DOHH2 (cell line): ENCODE data around the gene GTF3C1.

ENCODE experiments used
- H3F3A ChIP-seq: fragments of 200-600 bp; sonication (generic), shearing (Covaris generic); 2 replicates; pipeline ENCODE4 v1.6.0; 2016; ENCODE audit warnings: antibody characterized with exemption, mild to moderate bottlenecking; ENCODE audit not compliant: control insufficient read depth, insufficient read depth
- H3K27ac ChIP-seq: fragments of 200-600 bp; sonication (generic); 2 replicates; pipeline ENCODE4 v1.5.1; 2014; ENCODE audit warnings: low read depth, mild to moderate bottlenecking, low read length, moderate library complexity
- H3K27me3 ChIP-seq: fragments of 200-600 bp; sonication (generic); 2 replicates; pipeline ENCODE4 v1.6.1; 2014; ENCODE audit warnings: mild to moderate bottlenecking, low read length, mixed read lengths; ENCODE audit not compliant: control insufficient read depth
- H3K36me3 ChIP-seq: fragments of 200-600 bp; sonication (generic); 2 replicates; pipeline ENCODE4 v1.6.1; 2014; ENCODE audit warnings: mild to moderate bottlenecking, low read length, moderate library complexity, mixed read lengths; ENCODE audit not compliant: control insufficient read depth
- H3K4me1 ChIP-seq: fragments of 200-600 bp; sonication (generic); 2 replicates; pipeline ENCODE4 v1.6.1; 2014; ENCODE audit warnings: mild to moderate bottlenecking, low read length, mixed read lengths; ENCODE audit not compliant: control insufficient read depth
- H3K4me2 ChIP-seq: fragments of 200-600 bp; sonication (generic); 2 replicates; pipeline ENCODE4 v1.6.0; 2014; ENCODE audit warnings: mild to moderate bottlenecking, low read length, moderate library complexity
- H3K4me3 ChIP-seq: fragments of 200-600 bp; sonication (generic); 2 replicates; pipeline ENCODE4 v1.5.1; 2014; ENCODE audit warnings: mild to moderate bottlenecking, low read length, mixed read lengths
- H3K79me2 ChIP-seq: fragments of 200-600 bp; sonication (generic); 2 replicates; pipeline ENCODE4 v1.6.1; 2014; ENCODE audit warnings: mild to moderate bottlenecking, low read length, mixed read lengths; ENCODE audit not compliant: control insufficient read depth
- H3K9me2 ChIP-seq: fragments of 200-600 bp; sonication (generic); replicated peaks from 2 replicates; pipeline ENCODE4 v1.6.1; 2014; ENCODE audit warnings: mild to moderate bottlenecking, low read length, mixed read lengths; ENCODE audit not compliant: control insufficient read depth
- H3K9me3 ChIP-seq: fragments of 200-600 bp; sonication (generic); 2 replicates; pipeline ENCODE4 v1.6.1; 2014; ENCODE audit warnings: antibody characterized with exemption, low read length, mixed read lengths; ENCODE audit not compliant: control insufficient read depth, insufficient read depth
- H4K20me1 ChIP-seq: fragments of 200-600 bp; sonication (generic); 2 replicates; pipeline ENCODE4 v1.6.0; 2014; ENCODE audit warnings: low read depth, mild to moderate bottlenecking, antibody characterized with exemption, low read length, moderate library complexity; ENCODE audit not compliant: control insufficient read depth, insufficient read depth
- CTCF ChIP-seq: fragments of 200-600 bp; sonication (generic); IDR thresholded peaks from one replicate; pipeline ENCODE4 v1.5.1; 2014; ENCODE audit warnings: antibody characterized with exemption, mild to moderate bottlenecking, low read depth, low read length; ENCODE audit not compliant: poor library complexity, severe bottlenecking
- EZH2phosphoT487 ChIP-seq: fragments of 200-600 bp; sonication (generic); IDR thresholded peaks from 2 replicates; pipeline ENCODE4 v1.6.1; 2017; ENCODE audit warnings: borderline replicate concordance, mild to moderate bottlenecking, antibody characterized with exemption, low read length, moderate library complexity, mixed read lengths

The GTF3C1 gene

GRCh38 chr16:27485811-27486210 is 63.9 kb downstream of the GTF3C1 start:
- Histone ChIP-seq H3F3A (no peaks in the 10 kb centered on the region), H4K20me1 (0 out of 2 replicates have a peak, but pooled peaks cover 4% of the 10 kb centered on the region), H3K79me2 (no peaks in the 10 kb centered on the region), H3K4me3 (no peak overlapping the region), H3K4me1 (no peaks in the 10 kb centered on the region), H3K9me3 (no peaks in the 10 kb centered on the region), H3K9me2 (no peaks in the 10 kb centered on the region), H3K4me2 (no peak overlapping the region), H3K27me3 (no peaks in the 10 kb centered on the region), H3K36me3 (peaks cover 69% of the 10 kb centered on the region), H3K27ac (no peak overlapping the region)
- TF ChIP-seq CTCF = no peak
- TF ChIP-seq EZH2phosphoT487 = no peak

- no peak for TF ChIP-seq CTCF
- no peak for TF ChIP-seq EZH2phosphoT487
- Histone ChIP-seq H3K9me2 (no peaks in the 10 kb centered on the region), H3K9me3 (no peaks in the 10 kb centered on the region), H3K27me3 (no peaks in the 10 kb centered on the region), H3K79me2 (no peaks in the 10 kb centered on the region), H3F3A (no peaks in the 10 kb centered on the region), H3K4me1 (no peaks in the 10 kb centered on the region), H3K4me2 (no peak overlapping the region), H3K4me3 (no peak overlapping the region), H4K20me1 (0 out of 2 replicates have a peak, but pooled peaks cover 4% of the 10 kb centered on the region), H3K36me3 (peaks cover 71% of the 10 kb centered on the region), H3K27ac (no peak overlapping the region)
These were observed 64.6 kb downstream of the GTF3C1 start for GRCh38 chr16:27485126-27485525.

DNA sequence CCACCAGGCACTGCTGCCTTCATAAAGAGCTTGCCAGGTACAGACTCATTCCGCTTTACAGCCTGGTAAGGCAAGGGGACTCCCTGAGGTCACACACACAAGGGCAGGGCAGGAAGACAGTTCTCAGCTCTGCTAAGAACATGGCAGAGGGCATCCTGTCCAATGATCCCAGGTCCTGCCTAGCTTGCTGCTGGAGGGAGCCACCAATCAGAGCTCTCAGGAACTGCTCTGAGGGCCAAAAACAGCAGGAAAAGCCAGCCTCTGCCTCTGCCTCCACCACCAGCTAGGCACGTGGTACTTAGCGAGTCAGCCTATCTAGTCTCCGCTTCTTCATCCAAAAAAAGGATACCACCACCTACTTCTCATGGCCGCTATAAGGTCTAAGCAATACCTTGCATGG is 66.1 kb downstream of the GTF3C1 start:
- Histone ChIP-seq H3K27me3 (no peaks in the 10 kb centered on the region), H3K27ac (no peak overlapping the region), H4K20me1 (0 out of 2 replicates have a peak, but pooled peaks cover 4% of the 10 kb centered on the region), H3K4me1 (no peaks in the 10 kb centered on the region), H3K36me3 (peaks cover 62% of the 10 kb centered on the region), H3K79me2 (no peaks in the 10 kb centered on the region), H3K4me3 (no peak overlapping the region), H3F3A (no peaks in the 10 kb centered on the region), H3K4me2 (no peak overlapping the region), H3K9me3 (no peaks in the 10 kb centered on the region), H3K9me2 (no peaks in the 10 kb centered on the region)
- no peak for TF ChIP-seq CTCF
- no peak for TF ChIP-seq EZH2phosphoT487
